Measurements from ENCODE around the gene SLC6A5. TPM values are rescaled to one million over a fixed set of nuclear protein-coding genes. Genes with fewer than 3 reads are reported as not detected.

Gene SLC6A5
- total and polyA plus RNA-seq, 2 donors from 2014 or later = not detected

- H3K27ac ChIP-seq (ENCODE audit: low read depth in 2 of 2, low read length in 2 of 2) = no peak overlapping the region
- intact Hi-C loops (cut with DNase I) = no loop called here
- no peaks in the 10 kb centered on the region for H3K27me3 ChIP-seq (ENCODE audit: control insufficient read depth, insufficient read depth, low read length)
- no peak overlapping the region for H3K4me3 ChIP-seq (ENCODE audit: low read length in 3 of 3)
- FAIRE-seq (no peak), DNase-seq (no peak)
- H3K36me3 ChIP-seq (ENCODE audit: control insufficient read depth in 2 of 3, insufficient read depth in 3 of 3, low read length in 3 of 3) = no peaks in the 10 kb centered on the region
- H3K9me3 ChIP-seq (ENCODE audit: control insufficient read depth in 2 of 3, insufficient read depth in 1 of 3, low read length in 3 of 3) = no peaks in the 10 kb centered on the region
- H3K9ac ChIP-seq (ENCODE audit: low read length in 3 of 3) = no peak overlapping the region
- no peak for TF ChIP-seq CTCF (IDR thresholded peaks at IDR 0.05; ENCODE audit: borderline replicate concordance, extremely low read depth, insufficient read depth)
- no peaks in the 10 kb centered on the region for H3K4me1 ChIP-seq (ENCODE audit: control insufficient read depth in 2 of 3, insufficient read depth in 2 of 3, low read depth in 1 of 3, low read length in 3 of 3)
Measured at GRCh38 chr11:20654038-20654437, 54.6 kb downstream of the SLC6A5 start.

- intact Hi-C loops (cut with DNase I) = no loop called here
- Histone ChIP-seq H3K27me3 (ENCODE audit: control insufficient read depth, insufficient read depth, low read length) (no peaks in the 10 kb centered on the region), H3K27ac (ENCODE audit: low read depth in 2 of 2, low read length in 2 of 2) (no peak overlapping the region), H3K9ac (ENCODE audit: low read length in 3 of 3) (no peak overlapping the region), H3K4me3 (ENCODE audit: low read length in 3 of 3) (no peak overlapping the region), H3K9me3 (ENCODE audit: control insufficient read depth in 2 of 3, insufficient read depth in 1 of 3, low read length in 3 of 3) (no peaks in the 10 kb centered on the region), H3K4me1 (ENCODE audit: control insufficient read depth in 2 of 3, insufficient read depth in 2 of 3, low read depth in 1 of 3, low read length in 3 of 3) (no peaks in the 10 kb centered on the region), H3K36me3 (ENCODE audit: control insufficient read depth in 2 of 3, insufficient read depth in 3 of 3, low read length in 3 of 3) (no peaks in the 10 kb centered on the region)
- no peak for FAIRE-seq
- TF ChIP-seq CTCF (IDR thresholded peaks at IDR 0.05; ENCODE audit: borderline replicate concordance, extremely low read depth, insufficient read depth) = no peak
- DNase-seq = no peak
Measured at GRCh38 chr11:20656901-20657300, 57.5 kb downstream of the SLC6A5 start.

- FAIRE-seq = no peak
- no peaks in the 10 kb centered on the region for H3K27me3 ChIP-seq (ENCODE audit: control insufficient read depth, insufficient read depth, low read length)
- H3K4me3 ChIP-seq (ENCODE audit: low read length in 3 of 3) = no peak overlapping the region
- no peaks in the 10 kb centered on the region for H3K36me3 ChIP-seq (ENCODE audit: control insufficient read depth in 2 of 3, insufficient read depth in 3 of 3, low read length in 3 of 3)
- H3K9me3 ChIP-seq (ENCODE audit: control insufficient read depth in 2 of 3, insufficient read depth in 1 of 3, low read length in 3 of 3) = no peaks in the 10 kb centered on the region
- no peak overlapping the region for H3K9ac ChIP-seq (ENCODE audit: low read length in 3 of 3)
- no peaks in the 10 kb centered on the region for H3K4me1 ChIP-seq (ENCODE audit: control insufficient read depth in 2 of 3, insufficient read depth in 2 of 3, low read depth in 1 of 3, low read length in 3 of 3)
- no peak for TF ChIP-seq CTCF (IDR thresholded peaks at IDR 0.05; ENCODE audit: borderline replicate concordance, extremely low read depth, insufficient read depth)
- no peak overlapping the region for H3K27ac ChIP-seq (ENCODE audit: low read depth in 2 of 2, low read length in 2 of 2)
- no peak for DNase-seq
- intact Hi-C loops (cut with DNase I) = no loop called here
Measured at GRCh38 chr11:20658135-20658534, 58.7 kb downstream of the SLC6A5 start.

- no peaks in the 10 kb centered on the region for H3K27me3 ChIP-seq (ENCODE audit: control insufficient read depth, insufficient read depth, low read length)
- no peak overlapping the region for H3K27ac ChIP-seq (ENCODE audit: low read depth in 2 of 2, low read length in 2 of 2)
- no peak for TF ChIP-seq CTCF (IDR thresholded peaks at IDR 0.05; ENCODE audit: borderline replicate concordance, extremely low read depth, insufficient read depth)
- FAIRE-seq (no peak), DNase-seq (no peak)
- H3K9ac ChIP-seq (ENCODE audit: low read length in 3 of 3) = no peak overlapping the region
- no peak overlapping the region for H3K4me3 ChIP-seq (ENCODE audit: low read length in 3 of 3)
- no peaks in the 10 kb centered on the region for H3K9me3 ChIP-seq (ENCODE audit: control insufficient read depth in 2 of 3, insufficient read depth in 1 of 3, low read length in 3 of 3)
- no peaks in the 10 kb centered on the region for H3K4me1 ChIP-seq (ENCODE audit: control insufficient read depth in 2 of 3, insufficient read depth in 2 of 3, low read depth in 1 of 3, low read length in 3 of 3)
- H3K36me3 ChIP-seq (ENCODE audit: control insufficient read depth in 2 of 3, insufficient read depth in 3 of 3, low read length in 3 of 3) = no peaks in the 10 kb centered on the region
- intact Hi-C loops (cut with DNase I) = no loop called here
Measured at GRCh38 chr11:20661445-20661844, 62.0 kb downstream of the SLC6A5 start.

Data from kidney (tissue), 14 donors.